ENCODE measurements around the gene CLPTM1L.

- TF ChIP-seq FOXM1 (IDR thresholded peaks at IDR 0.05; ENCODE audit: borderline replicate concordance) (no peak), PKNOX1 (IDR thresholded peaks at IDR 0.05) (no peak), TARDBP (IDR thresholded peaks at IDR 0.05) (no peak), FOXA1 (IDR thresholded peaks at IDR 0.05) (no peak), ZNF384 (IDR thresholded peaks at IDR 0.05) (no peak), L3MBTL2 (conservative IDR thresholded peaks at IDR 0.05) (no peak), FOXK2 (IDR thresholded peaks at IDR 0.05) (no peak), SP1 (IDR thresholded peaks at IDR 0.05) (no peak), SUZ12 (IDR thresholded peaks at IDR 0.05) (no peak)
Measured at GRCh38 chr5:1281038-1281882, 63.6 kb downstream of the CLPTM1L start.

All from HEK293T (cell line).